ENCODE data around the gene RNPC3. TPM values are rescaled to one million over a fixed set of nuclear protein-coding genes. Genes with fewer than 3 reads are reported as not detected.

The RNPC3 gene
- total RNA-seq (2013) = 19.0 TPM
- polyA plus RNA-seq = 10 to 100 TPM in 1 of 3 donors, 1 to 10 TPM in 2; 8.0 to 29.6 (median 9.1) TPM
- polyA minus RNA-seq = 7.5 and 8.6 TPM in 2 replicates
- total RNA-seq = 11.8 to 47.3 (median 30.3) reads per million in 11 experiments

DNA sequence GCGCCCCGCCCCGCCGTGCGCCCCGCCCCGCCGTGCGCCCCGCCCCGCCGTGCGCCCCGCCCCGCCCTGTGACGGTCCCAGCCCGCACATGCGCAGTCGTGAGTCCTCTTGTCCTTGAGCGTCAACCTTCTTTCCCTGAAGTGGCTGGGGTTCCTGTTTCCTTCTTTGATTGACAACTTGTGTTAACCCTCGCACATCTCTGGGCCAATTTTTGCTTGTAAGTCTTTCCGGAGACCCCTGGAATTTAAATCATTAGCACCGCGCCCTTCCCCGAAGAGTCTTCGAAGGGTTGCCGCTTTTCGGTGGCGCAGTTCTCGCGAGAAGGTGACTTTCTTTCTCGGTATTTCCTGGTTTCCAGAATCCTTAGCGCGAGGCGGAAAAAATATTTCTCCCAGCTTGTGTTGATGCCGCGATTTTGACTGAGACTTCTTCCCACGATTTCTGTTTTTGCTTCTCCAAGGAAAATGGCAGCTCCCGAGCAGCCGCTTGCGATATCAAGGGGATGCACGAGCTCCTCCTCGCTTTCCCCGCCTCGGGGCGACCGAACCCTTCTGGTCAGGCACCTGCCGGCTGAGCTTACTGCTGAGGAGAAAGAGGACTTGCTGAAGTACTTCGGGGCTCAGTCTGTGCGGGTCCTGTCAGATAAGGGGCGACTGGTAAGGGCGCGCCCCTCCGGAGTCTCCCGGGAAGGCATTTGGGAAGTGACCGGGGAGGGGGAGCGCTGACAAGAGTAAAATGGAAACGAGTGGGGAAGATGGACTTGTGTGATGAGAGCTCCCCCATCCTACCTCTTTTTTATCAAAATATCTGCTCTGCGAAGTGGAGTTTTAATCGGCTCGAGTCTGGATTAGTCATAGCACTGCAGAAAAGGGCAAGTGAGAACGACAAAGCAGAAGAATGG, at the start of gene RNPC3:
RNPC3 (plus strand) TSS at position 93 of the 901 bp plus-strand sequence; CDS start at position 465, 372 bp downstream.
- peak within 1 kb of the TSS; percentile 91 for H2AFZ ChIP-seq (ENCODE audit: insufficient read depth, low read depth, low read length, poor library complexity, severe bottlenecking)
- H3K9me3 Mint-ChIP-seq = no peaks in the 10 kb centered on the region
- H3K27me3 ChIP-seq (ENCODE audit: control insufficient read depth in 2 of 2, insufficient read depth in 2 of 2, low read length in 2 of 2) = no peaks in the 10 kb centered on the region
- peaks cover 12 to 34% of the 10 kb centered on the region in 2 donors for H3K4me1 ChIP-seq (ENCODE audit: control insufficient read depth in 1 of 2, insufficient read depth in 2 of 2, low read length in 2 of 2)
- H3K27ac Mint-ChIP-seq = peak within 1 kb of the TSS; percentile 99 to 100 (median 100)
- H3K27me3 Mint-ChIP-seq (ENCODE audit: low read depth in 3 of 3) = peaks cover 0 to 3% (median 0%) of the 10 kb centered on the region in 3 donors
- peak within 1 kb of the TSS; percentile 98 to 100 for H3K4me3 Mint-ChIP-seq
- peak within 1 kb of the TSS; percentile 94 to 100 (median 99) for H3K4me3 ChIP-seq (replicated peaks in 1 of 3; ENCODE audit: low read depth in 2 of 3, low read length in 3 of 3)
- H3K36me3 Mint-ChIP-seq = peaks cover 15 to 25% of the 10 kb centered on the region in 2 donors
- peak within 1 kb of the TSS; percentile 97 for H3K9ac ChIP-seq (ENCODE audit: insufficient read depth, low read length, poor library complexity, severe bottlenecking)
- peaks cover 31% of the 10 kb centered on the region for H4K20me1 ChIP-seq (ENCODE audit: insufficient read depth, low read length)
- intact Hi-C loops (cut with micrococcal nuclease) = no loop called here
- H3K79me2 ChIP-seq (ENCODE audit: insufficient read depth, low read length) = peaks cover 50% of the 10 kb centered on the region
- H3K4me1 Mint-ChIP-seq = peaks cover 40% of the 10 kb centered on the region
- H3K4me2 ChIP-seq (replicated peaks; ENCODE audit: extremely low read depth, low read length, poor library complexity, severe bottlenecking) = peak within 1 kb of the TSS; percentile 74
- TF ChIP-seq, protein P1, sequence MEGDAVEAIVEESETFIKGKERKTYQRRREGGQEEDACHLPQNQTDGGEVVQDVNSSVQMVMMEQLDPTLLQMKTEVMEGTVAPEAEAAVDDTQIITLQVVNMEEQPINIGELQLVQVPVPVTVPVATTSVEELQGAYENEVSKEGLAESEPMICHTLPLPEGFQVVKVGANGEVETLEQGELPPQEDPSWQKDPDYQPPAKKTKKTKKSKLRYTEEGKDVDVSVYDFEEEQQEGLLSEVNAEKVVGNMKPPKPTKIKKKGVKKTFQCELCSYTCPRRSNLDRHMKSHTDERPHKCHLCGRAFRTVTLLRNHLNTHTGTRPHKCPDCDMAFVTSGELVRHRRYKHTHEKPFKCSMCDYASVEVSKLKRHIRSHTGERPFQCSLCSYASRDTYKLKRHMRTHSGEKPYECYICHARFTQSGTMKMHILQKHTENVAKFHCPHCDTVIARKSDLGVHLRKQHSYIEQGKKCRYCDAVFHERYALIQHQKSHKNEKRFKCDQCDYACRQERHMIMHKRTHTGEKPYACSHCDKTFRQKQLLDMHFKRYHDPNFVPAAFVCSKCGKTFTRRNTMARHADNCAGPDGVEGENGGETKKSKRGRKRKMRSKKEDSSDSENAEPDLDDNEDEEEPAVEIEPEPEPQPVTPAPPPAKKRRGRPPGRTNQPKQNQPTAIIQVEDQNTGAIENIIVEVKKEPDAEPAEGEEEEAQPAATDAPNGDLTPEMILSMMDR (IDR thresholded peaks at IDR 0.05) = no peak
- peaks cover 9 to 19% of the 10 kb centered on the region in 2 donors for H3K36me3 ChIP-seq (replicated peaks in 1 of 2; ENCODE audit: control insufficient read depth in 1 of 2, insufficient read depth in 2 of 2, low read length in 2 of 2)
- peak within 1 kb of the TSS; percentile 99 to 100 for H3K27ac ChIP-seq (ENCODE audit: low read depth in 1 of 2, low read length in 2 of 2)
- peak; percentile 84 to 87 (median 85) for DNase-seq
- no peaks in the 10 kb centered on the region for H3K9me3 ChIP-seq (replicated peaks in 1 of 2; ENCODE audit: control insufficient read depth in 1 of 2, insufficient read depth in 1 of 2, low read length in 2 of 2)
- WGBS (ENCODE audit: insufficient coverage) = under 1% methylated on average over 41 of the region's 62 CpGs

DNA sequence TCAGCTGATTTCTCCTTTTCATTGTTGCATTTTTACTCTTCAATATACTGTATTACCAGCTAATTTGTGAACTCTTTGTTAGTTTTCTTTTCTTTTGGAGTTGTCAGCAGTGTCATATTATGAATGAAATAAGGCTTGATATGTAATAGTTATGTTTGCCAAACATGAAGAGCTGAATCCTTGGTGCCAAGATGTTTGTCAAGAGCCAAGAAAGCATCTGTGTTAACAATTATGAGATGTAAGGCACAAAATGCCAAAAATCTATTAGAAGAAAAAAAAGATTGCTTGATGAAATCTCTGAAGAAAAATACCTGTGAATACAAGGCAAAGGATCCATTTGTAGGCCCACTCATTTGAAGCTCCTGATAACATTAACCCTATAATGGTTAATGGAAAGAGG, 48.4 kb upstream of the RNPC3 start:
- no peak for DNase-seq
- no peaks in the 10 kb centered on the region for H3K36me3 ChIP-seq (replicated peaks in 1 of 2; ENCODE audit: control insufficient read depth in 1 of 2, insufficient read depth in 2 of 2, low read length in 2 of 2)
- Mint-ChIP-seq H3K27me3 (ENCODE audit: low read depth in 3 of 3) (no peaks in the 10 kb centered on the region), H3K36me3 (no peaks in the 10 kb centered on the region), H3K4me1 (no peaks in the 10 kb centered on the region), H3K9me3 (peaks cover 0 to 3% (median 0%) of the 10 kb centered on the region in 7 donors), H3K27ac (no peak overlapping the region), H3K4me3 (no peak overlapping the region)
- H4K20me1 ChIP-seq (ENCODE audit: insufficient read depth, low read length) = no peaks in the 10 kb centered on the region
- no peaks in the 10 kb centered on the region for H3K9me3 ChIP-seq (replicated peaks in 1 of 2; ENCODE audit: control insufficient read depth in 1 of 2, insufficient read depth in 1 of 2, low read length in 2 of 2)
- H3K27ac ChIP-seq (ENCODE audit: low read depth in 1 of 2, low read length in 2 of 2) = no peak overlapping the region
- H2AFZ ChIP-seq (ENCODE audit: insufficient read depth, low read depth, low read length, poor library complexity, severe bottlenecking) = no peak overlapping the region
- TF ChIP-seq, protein P1 (IDR thresholded peaks at IDR 0.05) = no peak
- intact Hi-C loops (cut with micrococcal nuclease) = no loop called here
- H3K27me3 ChIP-seq (ENCODE audit: control insufficient read depth in 2 of 2, insufficient read depth in 2 of 2, low read length in 2 of 2) = no peaks in the 10 kb centered on the region
- H3K9ac ChIP-seq (ENCODE audit: insufficient read depth, low read length, poor library complexity, severe bottlenecking) = no peak overlapping the region
- no peaks in the 10 kb centered on the region for H3K79me2 ChIP-seq (ENCODE audit: insufficient read depth, low read length)
- no peaks in the 10 kb centered on the region for H3K4me1 ChIP-seq (ENCODE audit: control insufficient read depth in 1 of 2, insufficient read depth in 2 of 2, low read length in 2 of 2)
- no peak overlapping the region for H3K4me3 ChIP-seq (replicated peaks in 1 of 3; ENCODE audit: low read depth in 2 of 3, low read length in 3 of 3)
- H3K4me2 ChIP-seq (replicated peaks; ENCODE audit: extremely low read depth, low read length, poor library complexity, severe bottlenecking) = no peak overlapping the region
